HG03469 (cell line): ENCODE data around the gene ZBTB26.
A peak's percentile ranks its signal among the peaks of the same experiment; 100 is the strongest.

Experiments used
- ATAC-seq: cut with Tn5 transposase; IDR thresholded peaks from one replicate; pipeline ENCODE4 v1.9.1; 2021; ENCODE audit warnings: mild to moderate bottlenecking, moderate library complexity, moderate number of reproducible peaks; ENCODE audit not compliant: unreplicated experiment

The ZBTB26 gene

GRCh38 chr9:122931226-122932121, at the start of gene ZBTB26:
ZBTB26 (minus strand) TSS chr9:122931512; CDS start chr9:122919934, 11,578 bp downstream.
- peak; percentile 86 for ATAC-seq

- no peak for ATAC-seq
These were observed 47.3 kb upstream of the ZBTB26 start for GRCh38 chr9:122978601-122979000.

- ATAC-seq = no peak
These were observed 43.9 kb upstream of the ZBTB26 start for GRCh38 chr9:122975196-122975595.

- no peak for ATAC-seq
These were observed 29.8 kb upstream of the ZBTB26 start for GRCh38 chr9:122961139-122961538.

- no peak for ATAC-seq
These were observed 24.6 kb upstream of the ZBTB26 start for GRCh38 chr9:122955961-122956360.

GRCh38 chr9:122954253-122954691, 23.0 kb upstream of the ZBTB26 start:
- no peak for ATAC-seq

GRCh38 chr9:122951056-122951455, 19.7 kb upstream of the ZBTB26 start:
- ATAC-seq = no peak

- no peak for ATAC-seq
These were observed 19.0 kb upstream of the ZBTB26 start for GRCh38 chr9:122950263-122950662.

- ATAC-seq = no peak
These were observed 18.4 kb upstream of the ZBTB26 start for GRCh38 chr9:122949696-122950095.

- ATAC-seq = no peak
These were observed 17.0 kb upstream of the ZBTB26 start for GRCh38 chr9:122948313-122948712.

GRCh38 chr9:122946461-122947005, 15.2 kb upstream of the ZBTB26 start:
- ATAC-seq = no peak

GRCh38 chr9:122944960-122945888, 13.9 kb upstream of the ZBTB26 start:
- ATAC-seq = no peak

GRCh38 chr9:122941582-122942234, 10.4 kb upstream of the ZBTB26 start:
- no peak for ATAC-seq

- ATAC-seq = peak; percentile 95
These were observed 9.7 kb upstream of the ZBTB26 start, which contains the start of gene RABGAP1 for GRCh38 chr9:122940749-122941581. RABGAP1 (plus strand) TSS chr9:122941020; CDS start chr9:122957060, 16,040 bp downstream.

GRCh38 chr9:122940454-122940748, 9.1 kb upstream of the ZBTB26 start:
- no peak for ATAC-seq

GRCh38 chr9:122939601-122940000, 8.3 kb upstream of the ZBTB26 start:
- no peak for ATAC-seq

- ATAC-seq = no peak
These were observed 5.6 kb upstream of the ZBTB26 start for GRCh38 chr9:122936883-122937282.

GRCh38 chr9:122936464-122936863, 5.2 kb upstream of the ZBTB26 start:
- ATAC-seq = no peak

- ATAC-seq = no peak
These were observed 629 bp downstream of the ZBTB26 start for GRCh38 chr9:122930541-122931225.
